Stimulated activated CD8-positive, alpha-beta memory T cell treated with anti-CD3 and anti-CD28 coated beads, Interleukin-15, amount 100 ng/mL, for 1 hour (primary cell): ENCODE results near the gene NUBP1.

Source experiments
- DNase-seq: peaks from one replicate; pipeline ENCODE4 v3.0.0-alpha.2; 2020; ENCODE audit warnings: low read depth

The NUBP1 gene

GRCh38 chr16:10806698-10807097, 63.1 kb downstream of the NUBP1 start:
- DNase-seq = no peak

DNA sequence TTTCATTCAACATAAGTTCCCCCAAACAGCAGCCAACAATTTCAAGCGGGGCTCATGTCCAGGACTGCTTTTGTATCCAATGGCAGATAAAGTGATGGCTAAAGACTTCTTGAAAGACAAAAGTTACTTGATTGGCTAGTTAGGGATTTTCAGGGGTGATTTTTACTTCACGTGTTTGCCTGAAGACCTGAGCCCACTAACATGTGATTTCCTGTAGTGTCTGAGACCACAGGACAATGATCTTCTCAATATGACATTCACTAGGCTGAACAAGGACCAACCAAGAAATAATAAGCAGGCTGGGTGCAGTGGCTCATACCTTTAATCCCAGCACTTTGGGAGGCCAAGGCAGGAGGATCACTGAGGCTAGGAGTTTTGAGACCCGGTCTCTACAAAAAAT, 64.6 kb downstream of the NUBP1 start:
- DNase-seq = no peak

DNA sequence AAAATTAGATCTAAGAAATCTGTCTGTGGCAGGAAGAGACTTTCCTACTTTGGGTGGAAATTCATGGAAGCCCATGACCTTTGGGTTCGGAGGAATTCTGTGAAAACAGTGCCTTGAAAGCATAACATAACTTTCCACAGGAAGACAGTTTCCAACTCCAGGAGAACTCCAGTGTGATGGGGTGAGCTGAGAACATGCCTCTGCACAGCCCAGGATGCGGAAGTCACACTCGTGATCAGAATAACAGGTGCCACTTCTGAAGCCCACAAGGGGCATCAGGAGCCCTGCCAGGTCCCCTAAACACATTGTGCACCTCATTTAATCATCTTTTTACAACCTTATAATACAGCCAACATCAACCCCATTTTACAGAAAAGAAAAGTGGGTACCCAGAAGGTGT, 65.2 kb downstream of the NUBP1 start:
- DNase-seq = no peak

DNA sequence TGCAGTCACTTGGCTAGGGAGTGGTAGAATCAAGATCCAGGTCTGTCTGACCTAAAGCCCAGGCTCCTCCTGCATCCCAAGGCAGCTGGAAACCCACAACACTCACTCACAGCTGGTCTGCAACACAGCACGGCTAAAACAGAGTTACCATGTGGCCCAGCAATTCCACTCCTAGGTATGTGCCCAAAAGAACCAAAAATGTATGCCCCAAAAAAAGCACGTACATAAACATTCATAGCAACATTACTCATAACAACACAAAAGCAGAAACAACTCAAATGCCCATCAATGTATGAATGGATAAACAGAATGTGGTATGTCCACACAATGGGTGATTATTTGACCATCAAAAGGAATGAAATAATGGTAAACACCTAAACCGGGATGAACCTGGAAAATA, 66.1 kb downstream of the NUBP1 start:
- no peak for DNase-seq

- DNase-seq = no peak
Measured at GRCh38 chr16:10812312-10813098, 68.9 kb downstream of the NUBP1 start.

- DNase-seq = no peak
Measured at GRCh38 chr16:10813099-10813455, 69.4 kb downstream of the NUBP1 start.

DNA sequence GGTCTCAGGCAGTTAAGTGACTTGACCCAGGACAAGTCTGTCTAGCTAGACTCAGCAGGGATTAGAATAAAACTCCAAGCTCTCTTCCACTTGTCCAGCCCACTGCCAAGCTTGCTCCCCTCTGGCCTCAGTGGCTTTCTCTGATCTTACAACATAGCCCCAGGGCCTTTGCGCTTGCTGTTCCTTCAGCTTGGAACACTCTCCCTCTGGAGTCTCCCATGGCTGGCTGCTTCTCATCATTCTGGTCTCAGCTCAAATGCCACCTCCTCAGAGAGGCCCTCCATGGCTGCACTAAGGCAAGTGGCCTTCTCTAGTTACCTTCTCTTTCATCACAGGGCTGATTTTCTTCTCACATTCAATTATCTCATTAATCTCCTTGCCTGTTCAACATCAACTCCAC, 73.9 kb downstream of the NUBP1 start:
- no peak for DNase-seq

GRCh38 chr16:10817963-10818941, 74.6 kb downstream of the NUBP1 start, which contains the start of gene TVP23A:
Gene TVP23A (minus strand): TSS chr16:10818794. CDS start chr16:10818493, 301 bp downstream.
- no peak for DNase-seq
